Pons (tissue), 1 donor: ENCODE results near the gene GDF7.
A peak's percentile ranks its signal among the peaks of the same experiment; 100 is the strongest.

ENCODE experiments used
- DNase-seq: peaks from one replicate; pipeline ENCODE4 v3.0.0-alpha.2; 2016; ENCODE audit warnings: low spot score

GDF7 gene

DNA sequence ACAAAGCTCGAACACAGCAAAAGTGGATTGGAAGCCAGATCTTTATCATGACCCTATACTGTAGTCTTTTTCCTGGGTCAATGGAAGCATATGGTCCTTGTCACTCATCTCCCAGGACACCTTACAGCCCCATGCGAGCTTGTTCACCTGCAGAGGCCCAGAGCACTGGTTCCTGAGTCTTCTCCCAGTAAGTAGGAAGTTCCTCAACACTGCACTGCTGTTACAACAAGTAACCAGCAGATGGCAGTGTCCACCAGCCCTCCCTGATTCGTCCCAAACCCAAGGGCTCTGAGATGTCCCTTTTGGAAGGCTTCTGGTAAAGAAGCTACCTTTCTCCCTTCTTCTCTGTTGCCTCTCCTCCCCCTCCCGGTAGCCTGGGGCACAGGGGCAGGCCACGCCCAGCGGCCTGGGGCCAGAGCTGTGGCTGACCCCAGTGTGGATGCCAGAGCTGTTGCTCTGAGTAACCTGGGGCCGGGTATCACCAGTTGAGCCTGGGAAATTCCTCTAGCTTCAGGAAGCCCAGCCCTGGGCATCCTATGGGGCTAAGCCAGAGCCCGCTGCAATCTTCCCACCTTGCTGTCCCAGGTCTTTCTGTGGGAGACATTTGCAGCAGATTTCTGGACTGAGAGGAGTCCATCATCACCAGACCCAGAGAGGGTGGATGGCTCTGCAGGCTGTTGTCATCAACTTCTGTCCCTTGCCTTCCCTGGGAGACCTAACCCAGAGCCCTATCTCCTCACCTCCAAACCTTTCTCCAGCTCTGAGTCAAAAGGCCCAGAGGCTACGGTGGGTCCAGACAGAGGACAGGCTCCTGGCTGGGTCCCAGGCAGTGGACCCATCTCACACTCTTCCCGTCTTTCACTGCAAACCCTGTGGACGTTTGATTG lies 5.3 kb upstream of the GDF7 start:
- peak; percentile 69 for DNase-seq

DNA sequence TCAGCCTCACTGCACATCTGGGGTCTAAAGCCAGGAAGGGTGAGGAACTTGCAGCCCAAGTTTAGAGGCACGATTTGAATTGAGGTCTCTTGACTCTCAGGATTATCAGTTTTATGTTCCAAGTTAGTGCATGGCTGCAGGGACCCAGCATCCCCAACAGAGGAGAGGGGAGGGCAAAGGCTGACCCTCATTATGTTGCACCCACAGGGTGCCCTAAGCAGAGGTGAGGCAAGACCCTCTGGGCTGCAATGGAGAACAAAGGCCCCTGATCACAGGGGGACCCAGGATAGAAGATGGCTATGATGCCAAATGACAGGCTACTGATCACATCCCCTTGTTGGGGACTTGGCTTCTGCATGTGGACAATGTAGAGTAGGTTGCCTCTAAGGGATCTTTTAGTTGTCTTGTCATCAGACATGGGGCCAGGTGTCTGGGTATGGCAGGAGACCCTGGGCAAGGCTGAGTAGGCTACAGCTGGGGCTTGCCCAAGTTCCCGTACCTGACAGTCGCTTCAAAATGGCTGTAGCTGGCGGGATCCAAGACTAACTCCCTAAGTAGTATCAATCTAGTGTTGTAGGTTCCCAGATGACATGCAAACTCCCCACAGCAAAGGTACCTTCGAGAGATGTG lies 4.5 kb upstream of the GDF7 start:
- no peak for DNase-seq

DNA sequence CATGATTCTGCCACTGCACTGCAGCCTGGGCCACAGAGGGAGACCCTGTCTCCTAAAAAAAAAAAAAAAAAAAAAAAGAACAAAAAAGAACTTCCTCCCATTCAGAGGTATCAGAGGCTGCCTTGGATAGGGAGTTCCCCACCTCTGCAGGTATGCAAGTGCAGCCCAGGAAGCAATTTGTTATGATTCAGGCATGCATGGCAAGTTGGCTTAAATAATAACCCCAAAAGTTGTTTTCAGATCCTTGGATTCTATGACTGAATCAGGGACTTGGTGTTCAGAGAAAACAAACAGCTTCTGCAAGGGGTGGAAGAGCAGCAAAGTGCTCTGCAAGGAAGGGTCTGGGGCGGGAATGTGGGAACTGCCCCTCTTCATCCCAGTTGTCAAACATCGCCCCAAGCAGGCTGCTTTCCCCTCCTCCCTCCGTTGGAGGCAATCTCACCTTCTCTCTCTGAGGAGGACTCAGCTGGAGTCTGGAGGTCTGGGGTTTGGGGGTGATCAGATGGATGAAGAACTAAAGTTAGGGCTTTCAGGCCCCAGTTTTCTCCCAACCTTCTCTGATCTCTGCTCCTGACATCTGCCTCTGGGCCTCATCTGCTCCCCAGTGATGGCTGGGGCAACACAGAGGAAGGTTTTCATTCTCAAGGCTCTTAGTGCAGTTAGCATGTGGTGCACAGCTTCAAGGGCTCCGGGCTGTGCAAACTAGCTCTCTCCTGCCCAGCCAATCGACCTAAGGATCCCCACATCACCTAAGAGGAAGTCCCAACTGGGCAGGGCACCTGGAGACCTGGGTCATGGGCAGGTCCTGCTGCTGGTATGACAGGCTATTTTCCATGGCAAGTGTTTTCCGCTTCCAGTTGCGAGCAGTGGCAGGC lies 3.5 kb upstream of the GDF7 start:
- no peak for DNase-seq

DNA sequence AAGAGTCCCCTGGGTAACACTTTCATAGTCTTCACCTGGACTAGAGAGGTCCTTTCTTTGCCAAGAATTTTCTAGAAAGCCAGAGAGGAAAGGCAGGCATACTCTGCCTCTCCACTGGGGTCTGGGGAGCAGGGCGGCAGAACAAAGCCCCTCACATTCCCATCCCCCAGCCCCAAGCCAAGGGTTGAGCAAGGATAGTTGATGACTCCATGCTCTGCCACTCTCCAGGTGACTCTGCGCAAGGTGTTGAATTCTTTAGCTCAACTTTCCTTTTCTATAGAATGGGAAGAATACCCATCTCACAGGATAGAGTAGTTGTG lies 2.9 kb upstream of the GDF7 start:
- DNase-seq: no peak

DNA sequence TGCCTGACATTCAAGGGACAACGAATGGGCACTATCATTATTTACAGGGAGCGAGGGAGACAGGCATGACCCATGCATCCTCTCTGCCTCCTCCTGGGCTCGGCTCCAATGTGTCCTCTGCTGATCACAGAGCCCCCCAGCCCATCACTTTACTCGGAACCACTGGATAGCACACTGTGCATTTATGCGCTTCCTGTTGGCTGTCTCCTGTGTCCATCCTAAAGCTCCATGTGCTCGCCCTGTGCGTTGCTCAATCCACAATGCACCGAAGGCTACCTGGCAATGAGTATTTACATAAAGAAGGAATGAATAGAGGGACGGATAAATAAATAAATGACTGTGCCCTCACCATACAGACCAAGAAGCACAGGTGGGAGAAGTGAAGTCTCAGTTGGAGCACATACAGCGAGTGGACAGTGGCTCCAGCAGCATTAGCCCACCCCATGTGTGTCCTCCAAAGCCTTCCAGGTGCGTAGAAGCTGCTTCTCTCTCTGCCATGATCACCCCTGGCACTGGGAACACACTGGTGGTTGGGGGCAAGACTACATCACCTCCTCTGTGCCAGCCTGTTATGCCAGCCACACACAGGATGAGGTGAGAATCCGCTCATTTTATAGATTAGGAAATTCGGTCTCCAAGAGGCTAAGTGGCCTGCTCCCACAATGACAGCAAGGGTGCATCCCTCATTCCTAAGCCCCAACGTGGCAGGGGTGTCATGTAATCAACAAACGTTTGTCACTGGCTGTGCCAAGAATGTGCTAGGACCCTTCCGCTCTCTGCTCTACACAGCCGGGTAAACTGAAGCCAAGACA lies 2.3 kb upstream of the GDF7 start:
- DNase-seq: no peak

DNA sequence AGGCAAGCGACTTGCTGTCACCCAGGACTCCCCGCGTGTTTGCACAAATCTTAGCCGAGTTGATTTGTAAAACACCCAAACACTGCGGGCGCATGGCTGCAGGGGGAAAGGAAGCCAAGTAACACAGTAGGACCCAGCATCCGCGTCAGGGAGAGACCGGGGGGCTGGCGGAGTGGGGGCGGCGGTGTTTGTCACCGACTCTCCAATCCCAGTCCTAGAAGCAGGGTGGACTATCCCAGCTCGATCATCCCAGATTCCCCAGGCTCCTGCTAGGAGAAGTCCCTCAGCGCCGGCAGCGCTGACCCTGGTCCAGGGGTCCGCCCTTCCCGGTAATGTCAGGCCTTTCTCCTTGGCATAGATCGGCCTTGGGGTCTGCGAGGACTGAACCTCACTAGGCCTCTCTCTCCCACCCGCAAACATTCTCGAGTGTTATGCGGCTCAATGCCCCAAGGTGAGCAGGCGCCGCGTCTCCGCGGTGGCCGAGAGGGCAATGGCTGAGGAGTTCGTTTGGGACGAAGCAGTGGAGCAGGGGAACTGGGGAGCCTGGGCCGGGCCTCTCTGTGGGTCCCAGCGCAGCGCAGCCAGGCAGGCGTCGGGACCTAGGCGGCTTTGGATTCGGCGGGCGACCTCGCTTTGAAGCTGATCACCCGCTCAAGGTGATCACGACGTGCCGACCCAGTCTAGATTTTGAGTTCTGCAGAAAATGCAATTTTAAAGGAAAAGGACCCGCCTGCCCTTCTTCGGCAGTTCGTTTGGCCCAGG lies 1.5 kb upstream of the GDF7 start:
- no peak for DNase-seq

DNA sequence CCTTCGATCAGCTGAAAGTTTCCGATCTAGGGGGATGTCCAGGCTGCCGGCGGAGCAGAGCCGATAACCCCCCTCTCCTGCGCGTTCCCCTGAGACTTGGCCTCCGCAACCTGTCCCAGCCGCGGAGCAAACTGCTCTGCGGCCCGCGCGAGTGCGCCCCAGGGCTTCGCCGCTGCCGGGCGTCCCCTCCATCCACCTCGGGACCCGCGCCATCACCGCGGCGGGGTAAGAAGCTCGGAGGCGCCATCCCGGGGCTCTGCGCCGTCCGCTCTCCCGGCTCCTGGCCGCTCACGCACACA lies 990 bp upstream of the GDF7 start:
- no peak for DNase-seq

- DNase-seq: no peak
Observed at GRCh38 chr2:20667151-20667530, 197 bp downstream of the GDF7 start.

DNA sequence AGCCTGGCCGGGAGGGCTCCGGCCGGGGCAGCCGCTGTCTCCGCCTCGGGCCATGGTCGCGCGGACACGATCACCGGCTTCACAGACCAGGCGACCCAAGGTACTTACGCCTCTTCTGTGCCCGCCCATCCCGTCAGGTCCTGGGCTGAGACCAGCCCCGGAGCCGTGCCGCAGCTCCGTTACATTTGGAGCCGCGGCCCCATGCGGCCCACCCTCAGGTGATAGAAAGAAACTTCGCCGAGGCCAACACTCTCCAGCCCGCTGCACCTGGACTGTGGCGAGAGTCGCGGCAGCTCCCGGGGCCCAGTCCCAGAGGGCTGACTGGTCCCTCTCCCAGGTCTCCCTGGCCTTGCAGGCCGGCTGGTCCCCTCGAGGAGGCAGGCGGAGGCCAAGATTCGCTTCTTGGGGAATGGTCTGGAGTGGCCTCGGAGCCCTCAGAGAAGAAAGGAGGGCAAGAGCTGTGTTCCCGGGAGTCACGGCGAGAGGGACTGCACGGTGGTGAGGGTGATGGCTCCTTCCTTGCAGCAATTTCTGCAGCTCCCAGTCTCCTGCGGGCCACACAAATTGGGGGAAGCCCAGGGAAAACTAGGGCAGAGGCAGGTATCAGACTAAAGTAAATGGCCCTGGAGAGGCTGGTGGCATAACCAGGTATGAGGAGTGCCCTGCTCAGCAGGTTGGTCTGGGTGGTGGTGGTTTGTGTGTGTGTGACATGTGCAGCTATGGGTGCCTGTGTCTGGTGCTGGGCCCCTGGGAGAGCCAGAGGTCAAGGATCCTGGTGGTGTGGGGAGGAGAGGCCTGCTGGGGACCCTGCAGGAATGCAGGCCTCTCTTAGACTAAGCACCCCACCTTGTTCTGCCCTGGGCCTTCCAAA lies 822 bp downstream of the GDF7 start:
- DNase-seq: no peak

DNA sequence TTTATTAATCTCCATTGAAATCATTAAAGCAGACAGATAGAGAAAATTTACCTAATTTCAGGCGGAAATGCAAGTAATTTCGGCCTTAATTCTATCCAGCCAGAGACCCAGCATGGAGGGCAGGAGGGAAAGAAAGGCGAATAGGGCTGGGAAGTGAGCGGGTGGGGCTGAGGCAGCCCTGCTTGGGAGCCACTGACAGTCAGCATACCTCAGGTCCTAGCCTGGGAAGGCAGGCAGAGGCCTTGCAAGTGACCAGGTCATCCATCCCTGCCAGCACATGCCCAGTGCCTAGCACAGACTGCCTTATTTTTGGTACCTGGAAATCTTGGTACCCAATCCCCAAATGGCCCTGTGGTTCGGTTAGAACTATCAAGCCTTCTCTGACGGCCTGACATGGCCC lies 1.5 kb downstream of the GDF7 start:
- no peak for DNase-seq

- DNase-seq: no peak
Observed at GRCh38 chr2:20668871-20669475, 2.0 kb downstream of the GDF7 start.

DNA sequence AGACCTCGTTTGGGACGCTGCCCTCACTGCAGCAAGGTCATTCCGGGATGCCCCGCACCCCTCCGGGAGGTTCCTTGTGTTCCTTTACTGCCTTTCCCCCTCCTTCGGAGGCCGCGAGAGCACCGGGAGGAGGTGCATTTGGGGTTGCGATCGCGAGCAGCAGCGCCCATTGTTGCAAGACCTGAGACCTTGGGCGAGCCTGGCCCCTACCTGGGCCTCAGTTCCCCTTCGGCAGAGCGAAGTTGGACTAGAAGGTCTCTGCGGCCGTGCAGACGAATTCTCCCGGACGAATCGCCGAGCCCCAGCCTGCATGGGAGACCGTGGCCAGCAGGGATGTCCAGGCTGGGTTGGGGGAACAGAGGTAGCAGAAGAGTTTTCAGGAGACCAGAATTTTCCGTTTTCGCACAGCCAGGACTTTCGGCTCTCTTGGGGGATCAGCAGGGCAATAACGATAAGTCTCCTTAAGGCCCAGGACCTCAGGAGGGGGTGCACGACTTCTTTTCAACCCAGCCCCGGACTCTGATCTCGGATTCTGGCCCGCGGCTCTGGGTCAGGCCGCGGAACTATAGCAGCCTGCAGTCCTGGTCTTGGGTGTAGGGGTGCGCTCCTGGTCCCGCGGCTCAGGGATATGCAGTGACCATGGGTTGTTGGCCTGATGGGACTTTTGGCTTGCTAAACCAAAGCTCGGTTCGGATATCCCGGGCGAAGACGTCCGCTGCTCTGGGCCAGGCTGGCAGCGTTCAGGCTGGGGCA lies 2.8 kb downstream of the GDF7 start:
- no peak for DNase-seq

DNA sequence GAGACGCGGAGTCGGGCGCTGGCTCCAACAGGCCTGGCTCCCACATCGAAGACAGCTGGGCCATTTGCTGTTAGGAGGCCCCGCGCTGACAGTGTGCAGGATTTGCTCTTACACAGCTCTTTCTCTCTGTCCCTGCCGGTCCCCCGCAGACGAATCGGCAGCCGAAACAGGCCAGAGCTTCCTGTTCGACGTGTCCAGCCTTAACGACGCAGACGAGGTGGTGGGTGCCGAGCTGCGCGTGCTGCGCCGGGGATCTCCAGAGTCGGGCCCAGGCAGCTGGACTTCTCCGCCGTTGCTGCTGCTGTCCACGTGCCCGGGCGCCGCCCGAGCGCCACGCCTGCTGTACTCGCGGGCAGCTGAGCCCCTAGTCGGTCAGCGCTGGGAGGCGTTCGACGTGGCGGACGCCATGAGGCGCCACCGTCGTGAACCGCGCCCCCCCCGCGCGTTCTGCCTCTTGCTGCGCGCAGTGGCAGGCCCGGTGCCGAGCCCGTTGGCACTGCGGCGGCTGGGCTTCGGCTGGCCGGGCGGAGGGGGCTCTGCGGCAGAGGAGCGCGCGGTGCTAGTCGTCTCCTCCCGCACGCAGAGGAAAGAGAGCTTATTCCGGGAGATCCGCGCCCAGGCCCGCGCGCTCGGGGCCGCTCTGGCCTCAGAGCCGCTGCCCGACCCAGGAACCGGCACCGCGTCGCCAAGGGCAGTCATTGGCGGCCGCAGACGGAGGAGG lies 3.5 kb downstream of the GDF7 start:
- no peak for DNase-seq

- DNase-seq: no peak
Observed at GRCh38 chr2:20671036-20671735, 4.2 kb downstream of the GDF7 start.

- DNase-seq: no peak
Observed at GRCh38 chr2:20671736-20672080, 4.8 kb downstream of the GDF7 start.

DNA sequence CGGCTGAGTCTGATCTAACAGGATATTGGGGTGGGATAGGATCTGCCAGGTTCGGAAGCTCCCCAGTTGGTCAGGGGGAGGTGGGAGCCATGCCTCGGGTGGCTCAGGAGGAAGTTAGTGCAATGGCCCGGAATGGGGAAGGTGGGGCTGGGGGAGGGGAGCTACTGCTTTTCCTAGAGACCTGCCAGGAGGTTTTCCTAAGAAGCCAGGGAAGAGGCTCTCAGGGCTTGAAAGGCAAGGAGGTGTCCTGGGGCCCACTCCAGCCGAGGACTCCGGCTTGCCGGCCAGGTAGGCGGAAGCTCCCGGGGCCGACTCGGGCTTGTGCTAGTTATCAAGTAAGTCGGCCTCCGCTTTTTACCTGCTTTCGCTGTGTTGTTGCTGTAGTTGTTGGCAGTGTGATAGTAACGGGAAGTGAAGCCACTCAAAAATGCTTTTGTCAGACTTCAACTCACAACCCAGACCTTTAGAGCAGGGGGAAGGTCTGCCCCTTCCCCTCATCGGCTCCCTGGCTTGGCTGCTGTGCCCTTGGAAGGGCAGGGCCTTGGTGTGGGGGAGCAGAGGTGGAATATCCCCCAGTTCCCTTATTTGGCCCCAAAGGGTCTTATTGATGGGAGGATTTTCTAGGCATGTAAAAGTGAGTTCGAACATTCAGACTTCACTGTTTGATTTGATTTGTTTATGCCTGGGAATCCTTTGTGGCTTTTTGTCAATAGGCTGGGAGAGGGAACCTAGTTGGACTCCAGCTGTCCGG lies 5.4 kb downstream of the GDF7 start:
- DNase-seq: no peak

- no peak for DNase-seq
Observed at GRCh38 chr2:20673686-20674308, 6.9 kb downstream of the GDF7 start.
